K562 (cell line): ENCODE results near the gene CTF1.

Source experiments
- CTCF ChIP-seq, 3 experiments: IDR thresholded peaks in 2 of 3; conservative IDR thresholded peaks in 1 of 3; 2 replicates each; pipeline ENCODE4 v1.5.1; 2011 to 2012; ENCODE audit warnings: low read length in 3 of 3, mild to moderate bottlenecking in 3 of 3, control low read depth in 2 of 3, improper control_type of control experiment in 1 of 3, inconsistent platforms in 1 of 3, low read depth in 1 of 3, mixed read lengths in 1 of 3, moderate library complexity in 1 of 3; ENCODE audit not compliant: insufficient read depth in 2 of 3
- DIDO1 ChIP-seq: fragments of 450-650 bp; IDR thresholded peaks from 2 replicates; pipeline ENCODE4 v1.6.1; 2016; ENCODE audit warnings: low read depth, missing biosample characterization, missing genetic modification characterization
- EP300 ChIP-seq: IDR thresholded peaks from 2 replicates; pipeline ENCODE4 v1.6.1; 2012; ENCODE audit warnings: low read length, improper control_type of control experiment
- TCF7 ChIP-seq: sonication (generic); IDR thresholded peaks from 2 replicates; pipeline ENCODE4 v1.6.1; 2016; ENCODE audit warnings: antibody characterized with exemption, borderline replicate concordance
- ZFP36 ChIP-seq: fragments of 150-350 bp; IDR thresholded peaks from 2 replicates; pipeline ENCODE4 v1.6.1; 2018; ENCODE audit warnings: low read length, low read depth; ENCODE audit not compliant: partially characterized antibody
- TF ChIP-seq, protein P1 (sequence below): sonication (generic); formaldehyde crosslinking; IDR thresholded peaks from 2 replicates; pipeline ENCODE4 v1.9.0; 2022; ENCODE audit warnings: mild to moderate bottlenecking, missing genetic modification reagents

GRCh38 chr16:30946671-30947540 is 50.5 kb downstream of the CTF1 start:
- TF ChIP-seq DIDO1 (tag) (no peak), TCF7 (no peak), ZFP36 (no peak), EP300 (no peak), CTCF (IDR thresholded peaks at IDR 0.05 in 2 of 3, conservative IDR thresholded peaks at IDR 0.05 in 1 of 3; ENCODE audit: insufficient read depth in 2 of 3, low read depth in 1 of 3, low read length in 3 of 3) (no peak)
- TF ChIP-seq, protein P1, sequence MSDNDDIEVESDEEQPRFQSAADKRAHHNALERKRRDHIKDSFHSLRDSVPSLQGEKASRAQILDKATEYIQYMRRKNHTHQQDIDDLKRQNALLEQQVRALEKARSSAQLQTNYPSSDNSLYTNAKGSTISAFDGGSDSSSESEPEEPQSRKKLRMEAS (CRISPR knock-in tag) = no peak
